Chondrocyte (in vitro differentiated cells): Measurements from ENCODE around the gene TAS2R16. TPM values are rescaled to one million over a fixed set of nuclear protein-coding genes. Genes with fewer than 3 reads are reported as not detected.
"Not testable (repeated sequence)": the region's sequence is repeated elsewhere in the genome, so short reads cannot be mapped to it uniquely, and the experiment has no call there.

Experiments used
- DNase-seq: peaks from one replicate; pipeline ENCODE4 v3.0.0; 2021; ENCODE audit warnings: mixed read lengths, low spot score
- H3K27ac Mint-ChIP-seq: one replicate; pipeline ENCODE4 v1.8.0; 2021; ENCODE audit warnings: mild to moderate bottlenecking, moderate library complexity, mixed read lengths; ENCODE audit not compliant: unreplicated experiment
- H3K27me3 Mint-ChIP-seq: 2 replicates; pipeline ENCODE4 v1.8.0; 2021; ENCODE audit warnings: low read depth, mixed read lengths
- H3K36me3 Mint-ChIP-seq: 2 replicates; pipeline ENCODE4 v1.8.0; 2021; ENCODE audit warnings: low read depth, mixed read lengths
- H3K4me1 Mint-ChIP-seq: 2 replicates; pipeline ENCODE4 v1.8.0; 2021; ENCODE audit warnings: low read depth, mild to moderate bottlenecking, mixed read lengths
- H3K4me3 Mint-ChIP-seq: one replicate; pipeline ENCODE4 v1.8.0; 2021; ENCODE audit warnings: mild to moderate bottlenecking, moderate library complexity, mixed read lengths; ENCODE audit not compliant: unreplicated experiment
- H3K9me3 Mint-ChIP-seq: 2 replicates; pipeline ENCODE4 v1.8.0; 2021; ENCODE audit warnings: low read depth, mixed read lengths
- CTCF ChIP-seq: fragments of 200-600 bp; sonication (generic); IDR thresholded peaks from 2 replicates; pipeline ENCODE4 v1.5.0; 2021; ENCODE audit warnings: antibody characterized with exemption, mild to moderate bottlenecking, moderate library complexity
- total RNA-seq: library from RNA; stranded (reverse); gene quantifications from 3 replicates; pipeline ENCODE4 v1.2.1, GENCODE V29; 2021

TAS2R16 gene
- total RNA-seq, 1 donor from 2014 or later = not detected

DNA sequence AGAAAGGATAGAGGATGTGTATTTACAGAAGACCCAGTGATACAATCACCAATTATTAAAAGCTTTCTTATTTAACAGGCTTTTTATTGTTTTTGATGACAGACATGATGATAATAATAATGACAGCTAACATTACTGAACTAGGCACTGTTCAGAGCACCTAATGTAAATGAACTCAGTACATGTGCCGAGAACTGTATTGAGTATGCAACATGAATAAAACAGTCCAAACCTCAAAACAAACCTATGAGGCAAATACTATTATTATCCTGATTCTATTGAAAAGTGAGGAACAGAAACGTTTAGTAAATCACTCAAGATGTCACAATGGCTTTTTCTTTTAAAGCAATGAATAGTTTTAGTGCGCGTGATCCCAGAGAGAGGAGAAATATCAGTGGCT lies 27.1 kb downstream of the TAS2R16 start:
- H3K36me3 Mint-ChIP-seq = no peaks in the 10 kb centered on the region
- TF ChIP-seq CTCF = no peak
- no peaks in the 10 kb centered on the region for H3K4me1 Mint-ChIP-seq
- DNase-seq = no peak
- no peak overlapping the region for H3K4me3 Mint-ChIP-seq
- no peaks in the 10 kb centered on the region for H3K9me3 Mint-ChIP-seq
- H3K27me3 Mint-ChIP-seq = peaks cover 31% of the 10 kb centered on the region
- no peak overlapping the region for H3K27ac Mint-ChIP-seq

DNA sequence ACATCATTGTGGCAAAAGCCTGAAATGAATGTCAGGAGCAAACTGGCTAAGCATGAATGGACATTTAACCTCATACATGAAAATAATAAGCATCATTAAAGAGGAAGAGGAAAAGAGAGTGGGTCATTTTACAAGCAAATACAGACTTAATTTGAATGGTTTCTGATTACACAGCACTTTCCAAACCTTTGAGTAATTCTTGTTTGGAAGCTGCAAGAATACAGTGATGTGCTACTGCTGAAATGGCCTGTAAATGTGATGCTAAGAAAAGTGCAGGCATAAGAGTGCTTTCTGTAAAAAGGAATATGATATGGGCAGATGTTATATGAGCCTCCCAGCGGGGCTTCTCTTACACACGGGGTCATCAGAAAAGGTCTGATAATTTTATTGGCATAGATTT lies 30.2 kb downstream of the TAS2R16 start:
- H3K27me3 Mint-ChIP-seq = peaks cover 16% of the 10 kb centered on the region
- DNase-seq = no peak
- H3K36me3 Mint-ChIP-seq = no peaks in the 10 kb centered on the region
- no peak overlapping the region for H3K4me3 Mint-ChIP-seq
- no peak overlapping the region for H3K27ac Mint-ChIP-seq
- TF ChIP-seq CTCF = no peak
- H3K4me1 Mint-ChIP-seq = no peaks in the 10 kb centered on the region
- no peaks in the 10 kb centered on the region for H3K9me3 Mint-ChIP-seq

DNA sequence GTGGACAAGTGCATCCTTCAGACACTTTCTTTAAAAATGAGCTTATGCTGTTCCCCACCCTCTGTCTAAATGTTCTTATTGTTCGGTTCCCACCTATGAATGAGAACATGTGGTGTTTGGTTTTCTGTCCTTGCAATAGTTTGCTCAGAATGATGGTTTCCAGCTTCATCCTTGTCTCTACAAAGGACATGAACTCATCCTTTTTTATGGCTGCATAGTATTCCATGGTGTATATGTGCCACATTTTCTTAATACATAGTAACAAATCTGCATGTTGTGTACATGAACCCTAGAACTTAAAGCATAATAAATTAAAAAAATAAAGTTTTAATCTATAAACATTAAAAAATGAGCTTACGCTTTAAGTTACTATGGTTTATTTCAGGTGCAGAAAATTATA lies 41.8 kb downstream of the TAS2R16 start:
- not testable (repeated sequence) for H3K4me3 Mint-ChIP-seq, DNase-seq, H3K4me1 Mint-ChIP-seq, H3K27me3 Mint-ChIP-seq, H3K27ac Mint-ChIP-seq, H3K9me3 Mint-ChIP-seq, H3K36me3 Mint-ChIP-seq

GRCh38 chr7:122951006-122951405 lies 44.5 kb downstream of the TAS2R16 start:
- no peak overlapping the region for H3K27ac Mint-ChIP-seq
- DNase-seq = no peak
- H3K27me3 Mint-ChIP-seq = peaks cover 8% of the 10 kb centered on the region
- H3K4me3 Mint-ChIP-seq = no peak overlapping the region
- no peaks in the 10 kb centered on the region for H3K4me1 Mint-ChIP-seq
- no peaks in the 10 kb centered on the region for H3K36me3 Mint-ChIP-seq
- no peaks in the 10 kb centered on the region for H3K9me3 Mint-ChIP-seq
- no peak for TF ChIP-seq CTCF

DNA sequence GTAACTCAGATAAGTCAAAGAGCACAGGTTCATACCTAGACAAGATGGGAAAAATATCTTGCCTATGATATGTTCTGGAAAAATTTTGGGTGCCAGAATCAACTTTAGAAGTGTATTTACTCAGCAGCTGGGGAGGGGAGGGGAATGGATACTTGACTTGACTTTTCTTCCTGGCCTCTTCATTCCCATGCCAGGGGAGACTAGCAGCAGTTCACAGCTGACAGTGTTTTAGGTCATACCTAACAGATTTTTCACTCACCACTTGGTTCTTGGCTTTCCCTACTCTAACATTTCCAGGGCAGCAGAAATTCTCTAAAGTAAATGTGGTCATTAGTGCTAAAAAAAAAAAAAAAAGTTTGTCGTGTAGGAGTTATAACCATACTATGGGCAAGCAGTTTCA lies 46.3 kb downstream of the TAS2R16 start:
- no peaks in the 10 kb centered on the region for H3K9me3 Mint-ChIP-seq
- H3K27ac Mint-ChIP-seq = no peak overlapping the region
- no peaks in the 10 kb centered on the region for H3K36me3 Mint-ChIP-seq
- peaks cover 8% of the 10 kb centered on the region for H3K27me3 Mint-ChIP-seq
- no peaks in the 10 kb centered on the region for H3K4me1 Mint-ChIP-seq
- no peak for TF ChIP-seq CTCF
- H3K4me3 Mint-ChIP-seq = no peak overlapping the region
- DNase-seq = no peak

Other genes with a start within 250 kb of the TAS2R16 start
- 0.32 to 1.7 TPM (median 0.41 TPM) in 3 replicates for gene CADPS2, start 109.2 kb downstream of the TAS2R16 start, total RNA-seq
- gene SLC13A1, start 204.3 kb upstream of the TAS2R16 start, total RNA-seq = not detected in 3 replicates